ENCODE results near the gene ZNF217.
"Not testable (repeated sequence)": the region's sequence is repeated elsewhere in the genome, so short reads cannot be mapped to it uniquely, and the experiment has no call there.

Gene ZNF217

DNA sequence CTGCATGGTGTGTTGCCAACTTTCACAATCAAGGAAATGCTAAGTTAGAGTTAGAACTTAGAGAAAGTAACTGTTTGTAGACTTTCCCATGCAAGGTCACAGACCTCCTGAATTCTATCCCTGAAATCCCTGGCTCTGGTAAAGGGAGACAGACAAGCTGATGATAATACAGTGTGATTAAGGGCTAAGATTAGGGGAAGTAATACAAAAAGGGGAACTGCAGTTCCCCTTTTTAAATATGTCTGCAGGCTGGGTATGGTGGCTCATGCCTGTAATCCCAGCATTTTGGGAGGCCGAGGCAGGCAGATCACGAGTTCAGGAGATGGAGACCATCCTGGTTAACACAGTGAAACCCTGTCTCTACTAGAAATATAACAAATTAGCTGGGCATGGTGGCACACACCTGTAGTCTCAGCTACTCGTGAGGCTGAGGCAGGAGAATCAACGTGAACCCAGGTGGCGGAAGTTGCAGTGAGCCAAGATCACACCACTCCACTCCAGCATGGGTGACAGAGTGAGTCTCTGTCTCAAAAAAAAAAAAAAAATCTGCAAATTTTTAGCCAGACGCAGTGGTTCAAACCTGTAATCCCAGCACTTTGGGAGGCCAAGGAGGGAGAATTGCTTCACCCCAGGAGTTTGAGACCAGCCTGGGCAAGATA lies 60.9 kb downstream of the ZNF217 start:
- DNase-seq (ENCODE audit: low read depth) = not testable (repeated sequence)

- DNase-seq (ENCODE audit: low read depth) = no peak
Observed at GRCh38 chr20:53530440-53530839, 63.2 kb downstream of the ZNF217 start.

- no peak for DNase-seq (ENCODE audit: low read depth)
Observed at GRCh38 chr20:53529658-53530057, 64.0 kb downstream of the ZNF217 start.

GRCh38 chr20:53527196-53527595 lies 66.4 kb downstream of the ZNF217 start:
- DNase-seq (ENCODE audit: low read depth) = no peak

DNA sequence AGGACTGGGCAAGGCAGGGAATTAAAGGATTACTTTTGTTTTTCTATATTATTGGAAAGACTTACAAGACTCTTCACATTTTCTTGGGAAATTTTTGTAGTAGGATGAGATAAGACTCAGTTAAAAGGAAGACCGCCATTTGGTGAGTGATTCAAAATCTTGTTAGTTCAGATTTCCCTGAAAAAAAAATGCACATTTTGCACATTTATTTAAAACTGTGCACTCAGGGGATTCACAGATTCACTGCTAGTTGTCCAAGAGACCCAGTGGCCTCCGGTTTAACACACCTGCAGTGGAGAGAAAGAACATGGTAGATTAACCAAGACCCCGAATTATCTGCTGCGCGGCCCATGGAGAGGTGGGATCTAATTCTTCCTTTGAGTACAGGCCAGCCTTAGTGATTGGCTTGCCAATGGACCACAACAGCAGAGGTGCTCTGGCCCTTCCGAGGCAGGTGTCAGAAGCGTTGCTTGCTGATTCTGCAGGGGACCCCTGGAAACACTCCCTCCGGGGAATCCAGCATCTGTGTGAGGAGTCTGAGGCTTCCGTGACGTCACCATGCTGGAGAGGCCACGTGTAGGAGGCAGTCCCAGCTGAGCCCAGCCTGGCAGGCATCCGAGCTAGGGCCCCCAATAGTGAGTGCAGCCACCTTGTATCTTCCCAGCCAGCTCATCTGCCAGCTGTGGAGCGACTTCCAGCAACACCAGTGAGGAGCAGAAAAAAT lies 68.9 kb downstream of the ZNF217 start:
- DNase-seq (ENCODE audit: low read depth) = no peak

DNA sequence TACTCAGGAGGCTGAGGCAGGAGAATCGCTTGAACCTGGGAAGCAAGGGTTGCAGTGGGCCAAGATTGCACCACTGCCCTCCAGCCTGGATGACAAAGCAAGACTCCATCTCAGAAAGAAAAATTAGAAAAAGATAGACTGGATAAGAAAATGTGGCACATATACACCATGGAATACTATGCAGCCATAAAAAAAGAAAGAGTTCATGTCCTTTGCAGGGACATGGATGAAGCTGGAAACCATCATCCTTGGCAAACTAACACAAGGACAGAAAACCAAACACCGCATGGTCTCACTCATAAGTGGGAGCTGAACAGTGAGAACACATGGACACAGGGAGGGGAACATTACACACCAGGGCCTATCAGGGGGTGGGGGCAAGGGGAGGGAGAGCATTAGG lies 70.0 kb downstream of the ZNF217 start:
- DNase-seq (ENCODE audit: low read depth) = not testable (repeated sequence)

DNA sequence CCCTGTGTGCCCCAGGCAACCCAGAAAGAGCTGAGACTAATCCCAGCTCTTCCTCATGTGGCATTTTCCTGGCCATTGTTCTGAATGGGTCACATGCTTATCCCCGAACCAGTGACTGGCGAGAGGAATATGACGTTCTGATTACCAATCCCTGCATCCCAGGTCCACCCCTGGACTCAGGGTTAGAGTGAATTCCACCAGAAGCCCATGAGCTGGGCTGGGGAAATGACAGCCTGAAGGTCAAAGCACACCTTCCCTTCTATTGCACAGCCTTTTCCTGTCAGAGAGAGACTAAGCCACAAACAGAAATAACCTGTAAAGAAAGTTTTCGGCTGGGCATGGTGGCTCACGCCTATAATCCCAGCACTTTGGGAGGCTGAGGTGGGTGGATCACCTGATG lies 70.9 kb downstream of the ZNF217 start:
- DNase-seq (ENCODE audit: low read depth) = no peak

DNA sequence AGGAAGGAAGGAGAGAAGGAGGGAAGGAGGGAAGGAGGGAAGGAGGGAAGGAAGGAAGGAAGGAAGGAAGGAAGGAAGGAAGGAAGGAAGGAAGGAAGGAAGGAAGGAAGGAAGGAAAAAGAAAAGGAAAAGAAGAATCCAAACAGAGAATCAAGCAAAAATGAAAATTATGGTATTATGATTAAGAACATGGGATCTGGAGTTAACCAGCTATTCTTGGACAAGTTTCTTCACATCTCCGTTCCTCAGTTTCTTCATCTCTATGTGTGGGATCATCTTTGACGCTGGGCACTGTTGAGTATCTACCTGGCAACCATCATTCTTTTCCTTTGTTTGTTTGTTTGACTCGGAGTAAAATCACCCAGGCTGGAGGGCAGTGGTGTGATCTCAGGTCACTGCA lies 71.6 kb downstream of the ZNF217 start:
- no peak for DNase-seq (ENCODE audit: low read depth)

DNA sequence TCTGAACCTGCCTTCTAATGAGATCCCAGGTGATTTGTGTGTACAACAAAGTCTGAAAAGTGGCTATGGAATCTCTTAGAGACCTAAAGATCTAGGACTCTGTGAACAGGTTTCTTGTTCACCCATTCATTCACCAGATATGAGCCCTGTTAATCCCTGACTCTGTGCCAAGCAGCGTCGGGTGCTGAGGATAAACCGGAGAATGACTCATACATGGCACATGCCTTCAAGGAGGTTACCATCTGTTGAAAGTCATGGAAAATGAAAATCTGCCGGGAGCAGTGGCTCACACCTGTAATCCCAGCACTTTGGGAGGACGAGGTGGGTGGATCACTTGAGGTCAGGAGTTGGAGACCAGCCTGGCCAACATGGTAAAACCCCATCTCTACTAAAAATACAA lies 72.2 kb downstream of the ZNF217 start:
- not testable (repeated sequence) for DNase-seq (ENCODE audit: low read depth)

DNA sequence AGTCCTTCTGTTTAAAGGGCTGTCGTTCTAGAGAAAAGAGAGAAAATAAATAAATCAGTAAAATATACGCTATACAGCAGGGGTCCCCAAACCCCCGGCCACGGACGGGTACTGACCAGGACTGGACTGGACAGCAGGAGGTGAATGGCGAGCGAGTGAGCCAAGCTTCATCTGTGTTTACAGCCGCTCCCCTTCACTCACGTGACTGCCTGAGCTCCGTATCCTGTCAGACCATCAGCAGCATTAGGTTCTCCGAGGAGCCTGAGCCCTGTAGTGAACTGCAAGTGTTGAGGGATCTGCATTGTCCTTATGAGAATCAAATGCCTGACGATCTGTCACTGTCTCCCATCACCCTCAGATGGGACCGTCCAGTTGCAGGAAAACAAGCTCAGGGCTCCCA lies 76.5 kb downstream of the ZNF217 start:
- no peak for DNase-seq (ENCODE audit: low read depth)
